ENCODE data around the gene ITPR3. TPM values are rescaled to one million over a fixed set of nuclear protein-coding genes. Genes with fewer than 3 reads are reported as not detected.

ITPR3 gene
- total and polyA plus RNA-seq, 4 donors, result 36.7 to 89.5 (median 44.4) TPM

DNA sequence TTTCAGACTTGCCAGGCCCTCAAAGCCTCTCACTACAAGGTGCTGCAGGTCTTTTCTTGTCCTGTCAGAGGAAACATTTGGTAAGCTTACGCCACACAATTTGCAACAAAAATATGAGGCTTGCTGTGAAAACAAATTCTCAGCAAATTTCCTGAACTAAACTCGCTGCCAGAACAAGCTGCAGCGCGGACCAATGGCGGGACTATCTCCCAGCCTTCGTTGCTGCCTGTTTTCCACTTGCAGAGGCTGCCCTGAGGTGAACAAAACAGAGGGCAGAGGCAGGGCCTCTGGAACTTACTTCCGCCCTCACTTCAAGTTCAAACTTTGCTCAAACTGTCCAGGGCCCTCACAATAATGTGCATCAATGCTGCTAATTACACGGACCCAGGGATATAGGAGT lies 78.0 kb downstream of the ITPR3 start:
- no peak overlapping the region for H3K9ac ChIP-seq (ENCODE audit: insufficient read depth in 1 of 2, low read length in 2 of 2)
- no peak for ATAC-seq (ENCODE audit: insufficient read depth, low FRiP score)
- TF ChIP-seq, protein P1, sequence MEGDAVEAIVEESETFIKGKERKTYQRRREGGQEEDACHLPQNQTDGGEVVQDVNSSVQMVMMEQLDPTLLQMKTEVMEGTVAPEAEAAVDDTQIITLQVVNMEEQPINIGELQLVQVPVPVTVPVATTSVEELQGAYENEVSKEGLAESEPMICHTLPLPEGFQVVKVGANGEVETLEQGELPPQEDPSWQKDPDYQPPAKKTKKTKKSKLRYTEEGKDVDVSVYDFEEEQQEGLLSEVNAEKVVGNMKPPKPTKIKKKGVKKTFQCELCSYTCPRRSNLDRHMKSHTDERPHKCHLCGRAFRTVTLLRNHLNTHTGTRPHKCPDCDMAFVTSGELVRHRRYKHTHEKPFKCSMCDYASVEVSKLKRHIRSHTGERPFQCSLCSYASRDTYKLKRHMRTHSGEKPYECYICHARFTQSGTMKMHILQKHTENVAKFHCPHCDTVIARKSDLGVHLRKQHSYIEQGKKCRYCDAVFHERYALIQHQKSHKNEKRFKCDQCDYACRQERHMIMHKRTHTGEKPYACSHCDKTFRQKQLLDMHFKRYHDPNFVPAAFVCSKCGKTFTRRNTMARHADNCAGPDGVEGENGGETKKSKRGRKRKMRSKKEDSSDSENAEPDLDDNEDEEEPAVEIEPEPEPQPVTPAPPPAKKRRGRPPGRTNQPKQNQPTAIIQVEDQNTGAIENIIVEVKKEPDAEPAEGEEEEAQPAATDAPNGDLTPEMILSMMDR (IDR thresholded peaks at IDR 0.05; ENCODE audit: control extremely low read depth, extremely low read depth), result no peak
- 67 to 73% methylated on average over 8 of the region's 8 CpGs for WGBS, 2 donors
- no peaks in the 10 kb centered on the region for H3K27me3 ChIP-seq (ENCODE audit: control insufficient read depth in 3 of 3, insufficient read depth in 3 of 3, low read length in 2 of 3)
- peaks cover 0 to 34% (median 20%) of the 10 kb centered on the region in 4 donors for H3K36me3 ChIP-seq (ENCODE audit: control insufficient read depth in 4 of 4, insufficient read depth in 4 of 4, low read length in 4 of 4)
- H3K4me1 ChIP-seq (ENCODE audit: control insufficient read depth in 5 of 5, insufficient read depth in 5 of 5, low read length in 5 of 5), result peaks cover 20 to 45% (median 28%) of the 10 kb centered on the region in 5 donors
- H3K9me3 ChIP-seq (ENCODE audit: control insufficient read depth in 4 of 4, insufficient read depth in 3 of 4, low read length in 3 of 4), result no peaks in the 10 kb centered on the region
- H3K4me3 ChIP-seq, result no peak overlapping the region
- DNase-seq, result no peak
- H3K27ac ChIP-seq (ENCODE audit: low read depth in 1 of 2, low read length in 1 of 2), result no peak overlapping the region

DNA sequence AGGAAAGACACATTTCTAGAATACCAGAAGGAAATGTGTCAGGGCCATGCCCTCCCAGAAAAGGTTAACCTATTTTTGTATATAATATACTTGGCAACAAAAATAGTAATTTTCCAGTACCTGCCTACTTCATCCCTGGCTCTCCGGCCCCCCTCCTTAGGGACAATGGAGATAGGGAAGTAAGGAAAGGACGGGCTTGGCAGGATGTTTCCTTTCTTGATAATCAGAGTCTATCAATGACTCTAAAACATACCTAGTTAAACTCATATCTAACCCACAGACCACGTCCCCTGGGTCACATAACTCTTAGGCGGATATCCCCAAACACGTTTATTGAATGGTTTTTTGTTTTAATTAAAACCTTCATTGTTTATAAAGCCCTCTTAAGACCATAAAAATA lies 78.6 kb downstream of the ITPR3 start:
- no peak for ATAC-seq (ENCODE audit: insufficient read depth, low FRiP score)
- TF ChIP-seq, protein P1 (IDR thresholded peaks at IDR 0.05; ENCODE audit: control extremely low read depth, extremely low read depth), result no peak

DNA sequence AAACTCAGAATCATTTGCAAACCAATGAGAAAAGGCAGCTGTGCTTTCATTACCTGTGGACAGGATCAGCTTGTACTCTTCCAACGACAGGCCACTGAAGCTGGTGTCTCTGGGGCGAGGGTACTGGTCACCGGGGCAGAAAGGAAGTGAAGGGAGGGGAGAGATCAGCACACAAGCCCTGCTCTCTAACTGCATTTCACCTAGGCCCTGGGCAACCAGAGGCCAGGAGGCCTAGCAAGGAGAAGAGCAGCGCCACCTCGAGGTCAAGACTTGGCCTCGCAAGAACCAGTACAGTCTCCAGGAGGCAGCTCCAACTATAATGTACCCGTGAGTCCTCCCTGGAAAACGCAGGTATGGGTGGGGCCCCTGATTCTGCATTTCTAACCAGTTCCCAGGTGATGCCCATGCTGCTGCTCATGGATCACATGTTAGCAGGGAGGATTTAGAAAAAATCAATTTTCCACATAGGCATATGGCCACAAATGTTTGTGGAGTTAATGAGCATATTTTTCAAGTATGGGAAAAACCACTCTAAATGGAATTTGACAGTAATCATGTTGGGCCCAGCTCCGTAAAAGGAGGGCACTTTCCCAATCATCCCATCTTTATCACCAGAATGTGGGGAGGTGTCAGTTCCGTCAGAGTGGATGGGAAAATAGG lies 79.4 kb downstream of the ITPR3 start:
- TF ChIP-seq, protein P1 (IDR thresholded peaks at IDR 0.05; ENCODE audit: control extremely low read depth, extremely low read depth), result peak; percentile 68
- DNase-seq, result peak in 2 of 3 donors; percentile 65 to 66
- no peak overlapping the region for H3K4me3 ChIP-seq
- no peak for ATAC-seq (ENCODE audit: insufficient read depth, low FRiP score)
- no peak overlapping the region for H3K9ac ChIP-seq (ENCODE audit: insufficient read depth in 1 of 2, low read length in 2 of 2)
- H3K9me3 ChIP-seq (ENCODE audit: control insufficient read depth in 4 of 4, insufficient read depth in 3 of 4, low read length in 3 of 4), result no peaks in the 10 kb centered on the region
- peaks cover 0 to 30% (median 15%) of the 10 kb centered on the region in 4 donors for H3K36me3 ChIP-seq (ENCODE audit: control insufficient read depth in 4 of 4, insufficient read depth in 4 of 4, low read length in 4 of 4)
- no peaks in the 10 kb centered on the region for H3K27me3 ChIP-seq (ENCODE audit: control insufficient read depth in 3 of 3, insufficient read depth in 3 of 3, low read length in 2 of 3)
- H3K27ac ChIP-seq (ENCODE audit: low read depth in 1 of 2, low read length in 1 of 2), result no peak overlapping the region
- peaks cover 13 to 35% (median 15%) of the 10 kb centered on the region in 5 donors for H3K4me1 ChIP-seq (ENCODE audit: control insufficient read depth in 5 of 5, insufficient read depth in 5 of 5, low read length in 5 of 5)
- 37 to 41% methylated on average over 10 of the region's 10 CpGs for WGBS, 2 donors

More for the DNA sequence above, 78.6 kb downstream of the ITPR3 start:
- no peaks in the 10 kb centered on the region for H3K27me3 ChIP-seq (ENCODE audit: control insufficient read depth in 3 of 3, insufficient read depth in 3 of 3, low read length in 2 of 3)
- no peak overlapping the region for H3K27ac ChIP-seq (ENCODE audit: low read depth in 1 of 2, low read length in 1 of 2)
- H3K9ac ChIP-seq (ENCODE audit: insufficient read depth in 1 of 2, low read length in 2 of 2), result no peak overlapping the region
- H3K9me3 ChIP-seq (ENCODE audit: control insufficient read depth in 4 of 4, insufficient read depth in 3 of 4, low read length in 3 of 4), result no peaks in the 10 kb centered on the region
- whole genome bisulfite sequencing, 2 donors, result 68 to 70% methylated on average over 5 of the region's 5 CpGs
- peaks cover 20 to 43% (median 22%) of the 10 kb centered on the region in 5 donors for H3K4me1 ChIP-seq (ENCODE audit: control insufficient read depth in 5 of 5, insufficient read depth in 5 of 5, low read length in 5 of 5)
- peaks cover 0 to 36% (median 19%) of the 10 kb centered on the region in 4 donors for H3K36me3 ChIP-seq (ENCODE audit: control insufficient read depth in 4 of 4, insufficient read depth in 4 of 4, low read length in 4 of 4)
- H3K4me3 ChIP-seq, result no peak overlapping the region
- no peak for DNase-seq
